ENCODE results near the gene CFAP61.
A peak's percentile ranks its signal among the peaks of the same experiment; 100 is the strongest.

Gene CFAP61

GRCh38 chr20:20363434-20363798 is 311.1 kb downstream of the CFAP61 start:
- DNase-seq, result no peak
- in situ Hi-C loops (cut with HindIII; ENCODE audit: low pct_ligation_motif_present, low pct_unique_long_range_greater_than_20kb, low sequenced_read_pairs), result no loop called here

- in situ Hi-C loops (cut with HindIII; ENCODE audit: low pct_ligation_motif_present, low pct_unique_long_range_greater_than_20kb, low sequenced_read_pairs), result no loop called here
- DNase-seq, result no peak
These were observed 311.7 kb downstream of the CFAP61 start for GRCh38 chr20:20363799-20364592.

GRCh38 chr20:20364593-20365479 is 312.5 kb downstream of the CFAP61 start:
- no peak for DNase-seq
- in situ Hi-C loops (cut with HindIII; ENCODE audit: low pct_ligation_motif_present, low pct_unique_long_range_greater_than_20kb, low sequenced_read_pairs), result no loop called here

- no peak for DNase-seq
- in situ Hi-C loops (cut with HindIII; ENCODE audit: low pct_ligation_motif_present, low pct_unique_long_range_greater_than_20kb, low sequenced_read_pairs), result no loop called here
These were observed 313.3 kb downstream of the CFAP61 start for GRCh38 chr20:20365480-20366161.

- DNase-seq, result no peak
- in situ Hi-C loops (cut with HindIII; ENCODE audit: low pct_ligation_motif_present, low pct_unique_long_range_greater_than_20kb, low sequenced_read_pairs), result no loop called here
These were observed 314.2 kb downstream of the CFAP61 start for GRCh38 chr20:20366551-20366875.

- in situ Hi-C loops (cut with HindIII; ENCODE audit: low pct_ligation_motif_present, low pct_unique_long_range_greater_than_20kb, low sequenced_read_pairs), result no loop called here
- DNase-seq, result no peak
These were observed 314.7 kb downstream of the CFAP61 start for GRCh38 chr20:20366876-20367574.

- in situ Hi-C loops (cut with HindIII; ENCODE audit: low pct_ligation_motif_present, low pct_unique_long_range_greater_than_20kb, low sequenced_read_pairs), result no loop called here
- no peak for DNase-seq
These were observed 315.5 kb downstream of the CFAP61 start, which contains the start of gene INSM1 for GRCh38 chr20:20367575-20368417. INSM1 (plus strand) TSS chr20:20368104; CDS start chr20:20368268, 164 bp downstream.

- peak; percentile 1 for DNase-seq
- in situ Hi-C loops (cut with HindIII; ENCODE audit: low pct_ligation_motif_present, low pct_unique_long_range_greater_than_20kb, low sequenced_read_pairs), result no loop called here
These were observed 316.3 kb downstream of the CFAP61 start for GRCh38 chr20:20368418-20369249.

- DNase-seq, result no peak
These were observed 317.1 kb downstream of the CFAP61 start for GRCh38 chr20:20369250-20370093.

GRCh38 chr20:20370094-20370575 is 317.8 kb downstream of the CFAP61 start:
- in situ Hi-C loops (cut with HindIII; ENCODE audit: low pct_ligation_motif_present, low pct_unique_long_range_greater_than_20kb, low sequenced_read_pairs), result no loop called here
- DNase-seq, result no peak

More at GRCh38 chr20:20369250-20370093, 317.1 kb downstream of the CFAP61 start:
- in situ Hi-C loops (cut with HindIII; ENCODE audit: low pct_ligation_motif_present, low pct_unique_long_range_greater_than_20kb, low sequenced_read_pairs), result no loop called here

GRCh38 chr20:20371083-20371482 is 318.8 kb downstream of the CFAP61 start:
- in situ Hi-C loops (cut with HindIII; ENCODE audit: low pct_ligation_motif_present, low pct_unique_long_range_greater_than_20kb, low sequenced_read_pairs), result no loop called here
- DNase-seq, result no peak

- no peak for DNase-seq
- in situ Hi-C loops (cut with HindIII; ENCODE audit: low pct_ligation_motif_present, low pct_unique_long_range_greater_than_20kb, low sequenced_read_pairs), result no loop called here
These were observed 319.3 kb downstream of the CFAP61 start for GRCh38 chr20:20371681-20372080.

- in situ Hi-C loops (cut with HindIII; ENCODE audit: low pct_ligation_motif_present, low pct_unique_long_range_greater_than_20kb, low sequenced_read_pairs), result no loop called here
- DNase-seq, result peak; percentile 21
These were observed 320.8 kb downstream of the CFAP61 start for GRCh38 chr20:20373091-20373571.

- in situ Hi-C loops (cut with HindIII; ENCODE audit: low pct_ligation_motif_present, low pct_unique_long_range_greater_than_20kb, low sequenced_read_pairs), result no loop called here
- no peak for DNase-seq
These were observed 323.5 kb downstream of the CFAP61 start for GRCh38 chr20:20375862-20376261.

GRCh38 chr20:20386192-20386591 is 333.9 kb downstream of the CFAP61 start:
- in situ Hi-C loops (cut with HindIII; ENCODE audit: low pct_ligation_motif_present, low pct_unique_long_range_greater_than_20kb, low sequenced_read_pairs), result no loop called here
- no peak for DNase-seq

- in situ Hi-C loops (cut with HindIII; ENCODE audit: low pct_ligation_motif_present, low pct_unique_long_range_greater_than_20kb, low sequenced_read_pairs), result no loop called here
- DNase-seq, result no peak
These were observed 338.1 kb downstream of the CFAP61 start for GRCh38 chr20:20390393-20390792.

All from ACHN (cell line).